Medulla oblongata (tissue), 1 donor: ENCODE data around the gene NPC1L1.

ENCODE experiments used
- DNase-seq: peaks from one replicate; pipeline ENCODE4 v3.0.0-alpha.2; 2015; ENCODE audit errors: extremely low spot score

Gene NPC1L1

DNA sequence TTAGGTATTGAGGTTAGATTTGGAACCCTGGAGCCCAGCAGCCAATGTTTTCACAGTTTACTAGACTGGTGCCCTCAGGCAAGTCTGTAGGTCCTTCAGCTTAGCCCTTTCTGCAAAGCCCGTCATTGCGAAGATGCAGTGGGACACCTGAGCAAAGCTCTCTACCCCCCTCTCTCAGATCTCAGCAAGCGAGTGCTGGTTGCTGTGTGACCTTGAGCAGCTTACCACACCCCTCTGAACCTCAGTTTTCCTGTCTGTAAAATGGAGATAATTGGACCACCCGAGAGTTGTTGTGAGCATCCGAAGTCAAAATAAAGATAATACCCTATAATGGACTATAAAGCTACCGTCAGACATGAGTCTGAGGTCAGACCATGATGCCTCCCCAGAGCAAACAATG is 3.7 kb downstream of the NPC1L1 start:
- DNase-seq, result no peak

DNA sequence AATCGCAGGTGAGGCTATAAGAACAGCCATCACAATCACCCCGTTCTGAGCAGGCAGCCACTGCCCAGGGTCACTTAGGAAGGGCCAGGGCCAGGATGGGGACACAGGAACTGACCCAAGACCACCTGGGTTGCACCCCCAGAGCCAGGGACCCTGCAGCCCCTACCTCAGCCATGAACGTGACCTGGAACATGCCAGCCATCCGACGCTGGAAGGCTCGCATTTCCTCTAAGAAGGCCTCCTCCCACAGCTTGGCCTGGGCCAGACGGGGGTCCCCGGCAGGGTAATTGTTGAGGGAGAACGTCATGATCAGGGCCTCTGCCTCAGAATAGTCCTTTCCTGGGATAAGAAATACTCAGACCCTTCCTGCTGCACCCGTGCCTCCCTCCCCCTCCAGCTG is 5.0 kb downstream of the NPC1L1 start:
- DNase-seq, result no peak

DNA sequence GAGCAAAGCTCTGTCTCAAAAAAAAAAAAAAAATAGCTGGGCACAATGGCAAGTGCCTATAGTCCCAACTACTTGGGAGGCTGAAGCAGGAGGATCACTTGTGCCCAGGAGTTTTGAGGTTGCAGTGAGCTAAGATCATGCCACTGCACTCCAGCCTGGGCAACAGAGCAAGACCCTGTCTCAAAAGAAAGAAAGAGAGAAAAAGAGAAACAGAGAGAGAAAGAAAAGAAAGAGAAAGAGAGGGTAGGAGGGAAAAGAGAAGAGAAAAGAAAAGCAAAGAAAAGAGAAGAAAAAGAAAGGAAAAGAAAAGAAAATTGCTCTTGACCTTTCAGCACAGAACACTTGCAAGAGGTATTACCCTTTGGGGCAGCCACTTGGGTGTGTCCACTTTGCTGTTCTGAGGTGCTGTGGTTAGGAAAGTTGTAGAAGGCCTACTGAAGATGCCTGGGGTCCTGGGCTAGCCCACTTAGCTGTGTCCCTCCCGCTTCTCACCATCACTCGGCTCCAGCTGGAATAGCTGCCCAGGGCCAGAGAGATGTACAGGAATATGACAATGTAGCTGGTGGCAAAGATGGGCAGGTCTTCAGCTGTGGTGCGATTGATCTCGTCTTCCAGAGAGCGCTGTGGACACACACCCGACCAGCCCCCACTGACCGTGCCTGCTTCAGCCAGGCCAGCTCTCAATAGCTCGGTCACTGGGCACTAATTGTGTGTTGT is 5.6 kb downstream of the NPC1L1 start:
- no peak for DNase-seq

DNA sequence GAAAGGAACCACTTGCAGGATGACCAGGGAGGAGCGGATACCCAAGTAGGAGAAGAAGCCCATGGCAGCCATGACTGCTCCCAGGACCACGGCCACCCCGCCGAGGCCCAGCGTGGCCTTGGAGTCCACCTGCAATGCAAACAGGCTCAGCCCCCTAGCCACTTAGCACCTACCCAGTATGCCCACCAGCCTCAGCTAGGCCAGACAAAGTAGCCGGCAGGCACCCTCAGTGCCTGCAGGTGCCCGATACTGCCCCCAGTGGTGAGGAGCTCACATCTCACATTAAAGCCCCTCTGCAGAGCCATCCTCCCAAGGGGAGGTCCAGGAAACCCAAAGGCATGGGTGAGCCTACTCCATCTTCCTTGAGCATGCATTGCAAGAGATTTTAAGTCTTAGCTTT is 6.6 kb downstream of the NPC1L1 start:
- no peak for DNase-seq

DNA sequence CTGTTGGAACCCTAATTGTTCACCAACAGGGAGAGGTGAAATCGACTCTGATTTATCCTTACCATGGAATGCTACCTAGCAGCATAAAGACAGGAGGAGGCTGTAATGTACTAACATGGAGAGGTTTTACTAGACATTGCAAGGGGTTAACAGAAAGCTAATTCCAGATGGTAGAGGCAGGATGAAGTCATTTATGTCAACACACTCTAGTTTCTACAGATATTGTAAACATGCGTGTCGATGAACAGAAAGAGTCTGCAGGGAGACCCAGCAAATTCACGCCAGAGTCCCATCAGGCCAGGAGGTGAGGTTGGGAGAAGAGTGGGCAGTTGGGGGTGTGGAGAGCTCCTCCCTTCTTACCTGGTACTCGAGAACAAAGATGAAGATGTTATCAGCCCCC is 7.0 kb downstream of the NPC1L1 start:
- no peak for DNase-seq

DNA sequence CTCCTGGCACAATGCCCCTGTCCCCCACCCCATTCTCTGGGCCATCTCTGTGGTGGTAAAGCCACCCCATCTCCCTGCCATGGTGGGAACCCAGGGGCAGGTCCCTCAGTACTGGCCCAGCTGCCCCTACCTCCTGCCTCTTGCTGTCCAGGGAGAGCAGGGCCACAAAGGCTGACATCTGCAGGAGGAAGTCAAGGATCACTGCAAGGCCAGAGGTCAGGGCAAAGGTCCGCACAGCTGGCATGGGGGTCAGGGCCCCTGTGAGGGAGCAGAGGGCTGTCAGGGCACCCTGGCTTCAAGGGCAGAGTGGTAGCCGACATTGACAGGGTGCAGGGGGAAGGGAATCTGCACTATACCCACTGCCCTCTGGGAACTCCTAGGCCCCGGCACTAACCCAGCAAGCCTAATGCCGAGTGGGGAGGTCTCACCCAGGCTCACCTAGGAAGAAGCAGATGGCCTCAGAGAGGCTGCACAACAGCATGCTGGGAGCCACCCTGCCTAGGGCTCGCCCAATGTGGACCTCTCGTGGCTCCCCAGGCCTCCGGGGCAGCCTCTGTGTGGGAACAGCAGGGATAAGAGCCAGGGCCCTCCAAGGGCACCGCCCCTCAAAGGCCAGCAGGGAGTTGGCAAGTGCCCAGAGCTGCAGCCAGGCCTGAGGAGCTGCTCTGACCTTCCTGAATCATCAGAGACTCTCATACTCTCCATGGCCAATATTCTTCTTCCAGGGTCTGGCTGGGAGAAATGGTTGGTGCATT is 7.7 kb downstream of the NPC1L1 start:
- no peak for DNase-seq

DNA sequence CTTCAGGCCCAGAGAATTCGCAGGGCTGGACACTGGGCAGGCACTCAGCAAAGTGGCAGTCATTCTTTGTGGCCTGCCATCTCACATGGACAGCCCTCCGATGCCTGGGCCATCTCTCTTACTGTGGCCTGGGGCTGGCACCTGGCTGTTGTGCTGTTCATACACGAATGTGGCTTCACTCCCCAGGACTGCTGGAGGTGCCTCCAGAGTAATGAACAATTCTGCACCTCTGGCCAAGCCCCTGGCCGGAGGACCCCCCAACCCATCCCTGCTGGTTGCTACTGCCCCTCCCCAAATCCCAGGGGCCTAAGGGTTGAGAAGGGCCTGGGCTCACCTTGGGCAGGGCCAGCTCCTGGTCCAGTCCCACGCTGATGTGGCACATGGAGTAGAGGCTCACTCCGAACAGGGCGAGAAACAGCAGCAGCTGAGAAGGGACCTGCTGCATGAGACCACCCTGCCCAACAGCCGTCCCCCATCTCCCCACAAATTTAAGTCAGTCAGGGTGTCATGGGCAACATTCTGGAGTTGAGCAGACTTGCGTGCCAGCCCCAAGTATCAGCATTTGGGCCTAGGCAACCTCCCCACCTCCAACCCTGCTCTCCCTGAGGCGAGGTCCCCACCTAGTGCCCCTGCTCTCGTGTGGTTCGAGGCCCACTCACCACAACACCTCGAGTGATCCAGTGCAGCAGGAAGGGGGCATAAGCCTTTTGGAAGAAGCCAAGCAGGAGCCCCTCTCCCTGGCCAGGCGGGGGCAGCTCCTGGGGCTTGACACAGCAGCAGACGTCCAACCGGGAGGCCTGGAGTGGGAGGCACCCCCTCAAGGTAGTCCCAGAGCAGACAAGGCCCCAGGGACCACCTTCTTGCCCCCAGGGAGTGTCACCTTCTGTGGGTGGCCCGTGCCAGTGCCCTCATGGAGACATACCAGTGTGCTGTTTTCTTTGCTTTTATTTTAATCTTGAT is 9.4 kb downstream of the NPC1L1 start:
- DNase-seq, result no peak

DNA sequence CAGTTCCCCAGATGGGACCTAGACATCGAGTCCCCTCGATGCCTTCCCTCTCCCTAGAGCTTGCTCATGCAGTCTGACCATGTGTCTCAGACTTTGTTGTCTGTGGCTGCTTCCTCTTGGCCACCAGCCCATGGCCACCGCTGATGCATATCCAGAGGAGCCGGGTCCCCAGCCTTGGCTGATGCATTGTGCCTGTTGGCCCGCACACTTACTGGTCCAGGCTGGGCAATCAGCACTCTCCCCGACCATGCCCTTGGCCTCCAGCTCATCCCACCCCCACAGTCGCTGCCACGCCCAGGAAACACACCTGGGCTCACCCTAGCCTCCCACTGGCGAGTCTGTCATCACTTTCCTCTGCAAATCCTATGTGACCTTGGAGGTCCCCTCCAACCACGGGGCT is 10.1 kb downstream of the NPC1L1 start:
- no peak for DNase-seq

DNA sequence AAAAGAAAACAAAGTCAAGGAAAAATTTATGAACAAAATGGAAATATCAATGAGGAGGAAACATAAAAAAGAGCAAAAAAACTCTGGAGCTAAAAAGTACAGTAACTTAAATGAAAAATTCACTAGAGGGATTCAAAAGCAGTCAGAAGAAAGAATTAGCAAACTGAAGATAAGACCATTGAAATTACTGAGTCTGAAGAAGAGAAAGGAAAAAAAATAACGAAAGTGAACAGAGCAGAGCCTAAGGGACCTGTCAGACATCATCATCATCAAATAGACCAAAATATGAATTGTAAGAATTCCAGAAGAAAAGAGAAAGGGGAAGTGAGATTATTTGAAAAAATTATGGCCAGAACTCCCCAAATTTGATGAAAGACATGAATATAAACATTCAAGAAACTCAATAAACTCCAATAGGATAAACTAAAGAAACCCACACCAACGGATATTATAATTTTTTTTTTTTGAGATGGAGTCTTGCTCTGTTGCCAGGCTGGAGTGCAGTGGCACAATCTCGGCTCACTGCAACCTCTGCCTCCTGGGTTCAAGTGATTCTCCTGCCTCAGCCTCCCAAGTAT is 16.2 kb downstream of the NPC1L1 start:
- DNase-seq, result no peak

DNA sequence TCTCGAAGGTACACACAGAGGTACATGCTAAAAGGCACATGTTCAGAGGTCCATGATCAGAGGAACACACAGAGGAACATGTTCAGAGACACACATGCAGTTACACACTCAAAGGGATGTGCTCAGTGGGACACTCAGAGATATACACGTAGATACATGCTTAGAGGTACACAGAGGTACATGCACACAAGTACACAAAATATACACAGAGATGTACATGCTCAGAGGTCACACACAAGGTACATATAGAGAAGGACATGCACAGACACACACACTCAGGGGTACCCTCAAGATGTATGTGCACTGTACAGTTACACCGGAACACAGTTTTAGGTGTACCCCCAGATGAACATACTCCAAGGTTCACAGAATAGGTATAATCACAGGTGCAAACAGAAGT is 18.8 kb downstream of the NPC1L1 start:
- DNase-seq, result no peak

DNA sequence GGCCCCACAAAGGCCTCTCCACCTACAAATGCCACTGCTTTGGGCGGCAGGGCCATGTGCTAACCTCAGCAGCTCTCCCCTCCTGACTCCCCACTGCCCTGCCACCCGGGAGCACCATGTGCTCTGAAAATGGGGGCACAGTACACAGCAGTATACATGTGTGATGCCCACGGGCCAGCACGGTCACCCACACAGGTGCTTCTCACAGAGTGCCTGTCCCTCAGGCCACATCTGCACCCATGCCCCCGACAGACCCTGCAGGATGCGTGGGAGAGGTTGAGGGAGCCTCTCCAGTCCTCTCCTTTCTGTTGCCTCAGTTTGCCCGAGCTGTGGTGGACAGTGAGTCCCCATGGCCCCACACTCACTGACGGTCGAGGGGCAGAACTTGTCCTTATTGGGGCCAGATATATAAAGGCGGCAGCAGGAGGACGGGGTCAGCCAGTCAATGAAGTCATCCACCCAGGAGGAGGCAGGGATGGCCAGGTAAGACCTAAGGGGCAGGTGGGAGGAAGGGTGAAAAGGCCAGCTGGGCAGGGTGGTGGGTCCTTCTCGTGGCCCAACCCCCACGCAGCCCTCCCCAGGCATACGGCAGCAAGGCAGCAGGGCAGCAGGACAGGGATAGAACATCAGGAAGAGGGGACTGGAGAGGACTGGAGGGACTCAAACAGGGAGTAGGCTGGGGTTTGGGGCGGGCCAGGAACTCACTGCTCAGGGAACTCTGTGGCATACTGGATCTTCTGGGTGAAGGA is 19.6 kb downstream of the NPC1L1 start:
- no peak for DNase-seq

DNA sequence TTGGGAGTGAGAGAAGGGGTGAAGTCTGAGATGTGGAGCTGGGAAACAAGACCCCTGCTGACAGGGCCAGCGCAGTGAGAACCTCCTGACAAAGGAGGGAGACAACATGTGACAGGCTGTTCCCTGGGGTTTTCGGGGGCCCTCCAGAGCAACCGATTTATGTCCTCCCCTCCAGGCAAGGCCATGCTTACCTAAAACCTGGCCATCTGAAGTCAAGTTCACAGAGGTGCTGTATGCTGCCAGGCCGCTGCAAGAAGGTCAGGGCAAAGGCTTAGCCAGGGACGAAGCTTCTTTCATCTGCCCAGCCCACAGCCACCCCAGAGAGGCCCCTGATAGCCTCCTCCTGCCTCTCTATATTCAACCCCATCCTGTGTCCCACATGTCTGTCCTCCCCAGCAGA is 20.6 kb downstream of the NPC1L1 start:
- DNase-seq, result no peak

DNA sequence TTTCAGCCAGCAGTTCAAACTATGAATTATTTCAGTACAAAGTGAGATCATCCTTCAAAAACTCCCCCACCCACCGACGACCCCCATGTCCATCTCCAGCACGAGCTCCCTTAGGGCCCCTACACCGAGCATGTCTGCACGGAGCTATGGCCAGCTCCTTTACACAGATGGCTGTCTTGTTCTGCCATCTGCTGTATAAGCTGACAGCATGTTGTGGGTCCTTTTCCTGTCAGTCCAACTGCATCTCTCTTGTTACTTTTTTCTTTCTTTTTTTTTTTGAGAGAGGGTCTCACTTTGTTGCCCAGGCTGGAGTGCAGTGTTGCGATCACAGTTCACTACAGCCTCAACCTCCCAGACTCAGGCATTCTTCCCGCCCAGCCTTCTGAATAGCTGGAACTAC is 21.6 kb downstream of the NPC1L1 start:
- DNase-seq, result no peak

DNA sequence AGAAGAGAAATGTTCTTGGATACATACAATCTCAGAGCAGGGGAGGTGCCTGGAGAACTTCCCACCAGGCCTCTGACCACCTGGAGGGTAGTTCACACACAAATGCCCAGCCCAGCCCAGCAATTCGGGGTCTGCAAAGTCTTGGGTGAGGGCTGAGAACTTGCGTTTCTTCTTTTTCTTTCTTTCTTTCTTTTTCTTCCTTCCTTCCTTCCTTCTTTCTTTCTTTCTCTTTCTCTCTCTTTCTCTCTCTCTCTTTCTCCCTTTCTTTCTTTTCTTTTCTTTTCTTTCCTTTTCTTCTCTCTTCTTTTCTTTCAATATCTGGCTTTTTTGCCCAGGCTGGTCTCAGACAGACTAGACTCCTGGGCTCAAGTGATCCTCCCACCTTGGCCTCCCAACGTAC is 22.4 kb downstream of the NPC1L1 start:
- DNase-seq, result no peak

DNA sequence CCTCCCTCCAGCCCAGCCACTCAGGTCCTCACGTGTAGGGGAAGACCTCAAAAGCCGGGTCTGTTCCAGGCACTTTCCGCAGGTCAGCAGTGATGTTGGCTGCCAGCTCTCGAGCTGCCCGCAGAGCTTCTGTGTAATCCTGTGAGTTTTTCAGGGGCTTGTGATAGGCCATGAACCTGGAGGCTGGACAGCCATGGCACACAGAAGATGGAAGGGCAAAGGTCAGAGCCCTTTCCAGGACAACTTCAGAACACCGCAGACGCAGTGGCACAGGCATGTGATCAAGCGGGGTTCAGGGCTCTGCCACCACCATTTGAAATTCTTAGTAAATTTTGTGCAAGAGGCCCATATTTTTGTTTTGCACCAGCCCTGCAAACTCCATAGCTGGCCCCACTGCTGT is 24.0 kb downstream of the NPC1L1 start:
- no peak for DNase-seq

DNA sequence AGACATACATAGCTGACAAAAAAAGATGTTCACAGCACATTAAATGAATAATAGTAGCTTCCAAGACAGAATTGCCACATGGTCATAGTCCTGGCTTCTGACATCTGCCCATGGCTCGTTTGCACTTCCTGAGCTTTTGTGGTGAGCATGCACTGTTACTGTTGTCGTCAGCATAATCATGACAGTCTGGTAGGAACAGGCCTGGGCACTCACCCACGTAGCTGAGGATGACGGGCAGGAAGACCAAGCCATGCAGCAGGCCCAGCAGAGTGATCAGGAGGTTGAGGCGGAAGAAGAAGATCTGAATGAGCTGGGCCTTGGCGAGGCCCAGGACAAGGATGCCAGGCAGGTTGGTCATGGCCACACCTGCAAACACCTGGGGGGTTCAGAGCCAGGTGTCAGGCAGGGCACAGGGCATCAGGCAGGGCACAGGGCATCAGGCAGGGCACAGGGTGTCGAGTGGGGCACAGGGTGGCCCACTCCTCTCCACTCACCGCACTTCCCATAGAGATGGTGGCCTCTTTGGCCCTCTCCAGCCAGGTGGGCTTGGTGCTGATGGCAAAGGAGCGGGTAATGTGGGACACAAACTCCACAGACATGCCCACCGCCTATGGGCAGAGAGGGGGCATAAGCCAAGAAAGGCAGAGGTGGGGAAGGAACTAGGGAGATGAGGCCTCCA is 25.4 kb downstream of the NPC1L1 start:
- no peak for DNase-seq

DNA sequence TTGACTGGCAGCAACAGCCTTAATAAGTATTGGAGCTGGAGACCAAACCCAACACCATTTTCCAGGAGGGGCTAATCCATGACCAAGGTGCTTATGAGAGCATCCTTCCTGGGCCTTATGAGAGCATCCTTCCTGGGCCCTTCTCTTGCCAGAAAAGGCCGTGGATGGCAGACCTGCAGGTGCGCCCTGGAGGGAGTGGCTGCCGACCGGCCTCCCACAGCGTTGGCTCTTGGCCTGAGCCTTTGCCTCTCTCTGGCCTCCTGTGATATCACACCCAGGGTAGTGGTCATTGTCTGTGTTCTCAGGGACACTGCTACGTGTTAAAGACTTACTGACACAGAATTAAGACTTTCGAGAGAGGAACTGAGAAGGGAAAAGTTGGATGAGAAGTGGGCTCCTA is 28.4 kb downstream of the NPC1L1 start:
- DNase-seq, result no peak

DNA sequence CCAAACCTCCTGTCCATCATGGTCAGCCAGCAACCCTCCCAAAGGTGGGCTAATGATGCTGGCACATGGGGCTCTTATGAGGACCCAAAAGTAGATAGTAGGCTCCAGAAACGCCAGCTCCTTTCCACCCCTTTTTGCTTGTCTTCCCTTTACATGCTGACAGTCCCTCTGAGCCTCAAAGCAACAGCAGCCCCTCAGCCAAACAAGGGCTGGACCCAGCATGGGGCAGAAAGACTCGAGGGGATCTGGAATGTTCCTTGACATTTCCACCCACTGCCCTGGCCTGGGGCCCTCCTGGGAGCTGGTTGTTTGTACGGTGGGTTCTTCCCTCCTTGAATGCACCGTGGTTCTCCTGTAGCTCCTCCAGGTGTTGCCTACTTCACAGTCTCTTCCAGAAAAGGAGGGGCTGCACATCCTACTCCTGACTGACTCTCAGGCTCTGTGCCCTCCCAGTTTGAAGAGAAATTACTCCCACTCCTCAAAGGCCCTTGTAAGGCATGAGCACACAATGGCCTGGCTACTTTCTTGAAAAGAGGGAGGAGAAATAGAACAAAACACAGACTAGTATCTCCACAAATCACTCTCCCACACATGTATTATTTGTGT is 29.2 kb downstream of the NPC1L1 start:
- no peak for DNase-seq

DNA sequence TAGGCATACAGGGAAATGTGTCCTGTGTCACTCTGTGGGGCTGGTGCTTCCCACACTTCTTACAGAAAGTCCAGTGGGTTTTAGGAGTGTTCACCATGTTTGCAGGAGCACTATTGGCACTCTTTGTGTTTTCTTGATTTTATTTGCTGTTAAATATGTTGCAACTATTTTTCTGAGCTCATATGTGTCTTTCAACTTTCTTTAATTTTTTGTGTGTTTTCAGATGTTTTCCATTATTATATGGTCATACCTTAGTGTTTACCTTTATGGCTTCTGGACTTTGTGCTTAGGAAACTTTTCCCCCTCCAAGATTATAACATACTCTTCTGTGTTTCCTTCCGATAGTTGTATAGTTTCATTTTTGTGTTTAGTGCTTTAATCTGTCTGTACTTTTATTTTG is 29.9 kb downstream of the NPC1L1 start:
- DNase-seq, result no peak

DNA sequence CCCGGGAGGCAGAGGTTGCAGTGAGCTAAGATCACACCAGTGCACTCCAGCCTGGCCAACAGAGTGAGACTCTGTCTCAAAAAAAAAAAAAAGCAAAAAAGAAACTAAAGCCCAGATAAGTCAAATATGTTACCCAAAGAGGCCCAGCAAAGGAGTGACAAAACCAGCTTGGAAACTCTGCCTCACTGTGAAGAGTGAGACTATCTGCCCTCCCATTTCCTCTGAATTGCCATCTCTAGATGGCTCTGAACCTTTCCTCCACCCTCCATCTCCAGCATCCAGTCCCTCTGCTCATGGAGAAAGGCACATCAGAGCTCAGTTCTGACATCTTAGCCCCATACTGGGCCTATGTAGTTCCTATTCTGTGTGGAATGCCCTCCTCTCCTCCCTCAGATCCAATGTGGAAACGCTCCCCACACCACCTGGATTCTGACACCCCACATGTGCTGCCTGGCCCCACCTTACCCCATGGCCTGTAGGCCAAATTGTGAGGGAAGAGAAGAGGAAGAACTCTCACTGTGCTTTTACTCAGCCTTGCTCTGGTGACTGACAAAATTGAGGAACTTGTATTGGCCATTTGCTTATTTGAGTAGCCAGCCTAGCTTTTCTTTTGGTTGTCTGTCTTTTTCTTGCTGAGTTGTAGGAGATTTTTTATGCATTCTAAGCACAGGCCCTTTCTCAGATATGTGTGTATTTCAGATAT is 32.7 kb downstream of the NPC1L1 start:
- DNase-seq, result no peak
